Measurements from ENCODE around the gene METTL17. TPM values are rescaled to one million over a fixed set of nuclear protein-coding genes. Genes with fewer than 3 reads are reported as not detected.
"Not testable (repeated sequence)": the region's sequence is repeated elsewhere in the genome, so short reads cannot be mapped to it uniquely, and the experiment has no call there.

The METTL17 gene
- total and polyA plus RNA-seq, 5 donors from 2014 or later, result 37.3 to 75.9 (median 46.0) TPM

GRCh38 chr14:21036751-21037150 lies 47.0 kb downstream of the METTL17 start:
- Mint-ChIP-seq H3K4me3 (no peak overlapping the region), H3K27me3 (peaks cover 14% of the 10 kb centered on the region), H3K27ac (peak overlapping the region in 1 of 3 donors; percentile 50), H3K36me3 (no peaks in the 10 kb centered on the region), H3K9me3 (peaks cover 0 to 1% (median 0%) of the 10 kb centered on the region in 7 donors), H3K4me1 (no peaks in the 10 kb centered on the region)
- peaks cover 3% of the 10 kb centered on the region for H3K27me3 ChIP-seq (ENCODE audit: control insufficient read depth, insufficient read depth, low read length)
- no peaks in the 10 kb centered on the region for H3K36me3 ChIP-seq (ENCODE audit: control insufficient read depth, insufficient read depth, low read length)
- H3K27ac ChIP-seq (ENCODE audit: insufficient read depth, low read length, poor library complexity, severe bottlenecking), result no peak overlapping the region
- DNase-seq, result no peak
- H3K9me3 ChIP-seq (ENCODE audit: control insufficient read depth in 2 of 2, low read length in 2 of 2), result no peaks in the 10 kb centered on the region
- H3K4me1 ChIP-seq (ENCODE audit: control insufficient read depth, insufficient read depth, low read length, poor library complexity, severe bottlenecking), result no peaks in the 10 kb centered on the region
- H3K4me3 ChIP-seq (ENCODE audit: low read depth, low read length), result no peak overlapping the region
- peak in 1 of 2 donors; percentile 29 for ATAC-seq (ENCODE audit: low read depth in 2 of 2)

- H3K27me3 Mint-ChIP-seq, result peaks cover 14% of the 10 kb centered on the region
- no peak overlapping the region for H3K4me3 Mint-ChIP-seq
- ATAC-seq (ENCODE audit: low read depth in 2 of 2) (no peak), DNase-seq (no peak)
- H3K4me1 Mint-ChIP-seq, result no peaks in the 10 kb centered on the region
- peaks cover 3% of the 10 kb centered on the region for H3K27me3 ChIP-seq (ENCODE audit: control insufficient read depth, insufficient read depth, low read length)
- no peak overlapping the region for H3K27ac Mint-ChIP-seq
- H3K9me3 Mint-ChIP-seq, result peaks cover 0 to 1% (median 0%) of the 10 kb centered on the region in 7 donors
- H3K36me3 ChIP-seq (ENCODE audit: control insufficient read depth, insufficient read depth, low read length), result no peaks in the 10 kb centered on the region
- no peaks in the 10 kb centered on the region for H3K9me3 ChIP-seq (ENCODE audit: control insufficient read depth in 2 of 2, low read length in 2 of 2)
- H3K4me1 ChIP-seq (ENCODE audit: control insufficient read depth, insufficient read depth, low read length, poor library complexity, severe bottlenecking), result no peaks in the 10 kb centered on the region
- H3K36me3 Mint-ChIP-seq, result no peaks in the 10 kb centered on the region
- H3K27ac ChIP-seq (ENCODE audit: insufficient read depth, low read length, poor library complexity, severe bottlenecking), result no peak overlapping the region
- no peak overlapping the region for H3K4me3 ChIP-seq (ENCODE audit: low read depth, low read length)
These were observed 47.4 kb downstream of the METTL17 start for GRCh38 chr14:21037156-21037555.

GRCh38 chr14:21038441-21039422 lies 49.0 kb downstream of the METTL17 start:
- Mint-ChIP-seq H3K4me1 (no peaks in the 10 kb centered on the region), H3K4me3 (no peak overlapping the region), H3K9me3 (peaks cover 0 to 1% (median 0%) of the 10 kb centered on the region in 7 donors), H3K27me3 (peaks cover 9% of the 10 kb centered on the region), H3K36me3 (no peaks in the 10 kb centered on the region), H3K27ac (no peak overlapping the region)
- no peak for DNase-seq
- Histone ChIP-seq H3K36me3 (ENCODE audit: control insufficient read depth, insufficient read depth, low read length) (no peaks in the 10 kb centered on the region), H3K4me3 (ENCODE audit: low read depth, low read length) (no peak overlapping the region), H3K9me3 (ENCODE audit: control insufficient read depth in 2 of 2, low read length in 2 of 2) (no peaks in the 10 kb centered on the region), H3K27ac (ENCODE audit: insufficient read depth, low read length, poor library complexity, severe bottlenecking) (no peak overlapping the region), H3K27me3 (ENCODE audit: control insufficient read depth, insufficient read depth, low read length) (peaks cover 3% of the 10 kb centered on the region), H3K4me1 (ENCODE audit: control insufficient read depth, insufficient read depth, low read length, poor library complexity, severe bottlenecking) (no peaks in the 10 kb centered on the region)
- no peak for ATAC-seq (ENCODE audit: low read depth in 2 of 2)

- H3K27ac ChIP-seq (ENCODE audit: insufficient read depth, low read length, poor library complexity, severe bottlenecking), result no peak overlapping the region
- Mint-ChIP-seq H3K4me1 (peaks cover 0 to 7% (median 3%) of the 10 kb centered on the region in 4 donors), H3K4me3 (no peak overlapping the region), H3K27me3 (peaks cover 12% of the 10 kb centered on the region), H3K9me3 (peaks cover 0 to 1% (median 0%) of the 10 kb centered on the region in 7 donors), H3K27ac (peak overlapping the region in 1 of 3 donors; percentile 33), H3K36me3 (no peaks in the 10 kb centered on the region)
- peak in 2 of 3 donors; percentile 44 to 47 for DNase-seq
- H3K4me3 ChIP-seq (ENCODE audit: low read depth, low read length), result no peak overlapping the region
- H3K4me1 ChIP-seq (ENCODE audit: control insufficient read depth, insufficient read depth, low read length, poor library complexity, severe bottlenecking), result peaks cover 4% of the 10 kb centered on the region
- H3K9me3 ChIP-seq (ENCODE audit: control insufficient read depth in 2 of 2, low read length in 2 of 2), result no peaks in the 10 kb centered on the region
- H3K36me3 ChIP-seq (ENCODE audit: control insufficient read depth, insufficient read depth, low read length), result no peaks in the 10 kb centered on the region
- peak in 1 of 2 donors; percentile 42 for ATAC-seq (ENCODE audit: low read depth in 2 of 2)
- H3K27me3 ChIP-seq (ENCODE audit: control insufficient read depth, insufficient read depth, low read length), result peaks cover 4% of the 10 kb centered on the region
These were observed 50.0 kb downstream of the METTL17 start for GRCh38 chr14:21039585-21040369.

- no peaks in the 10 kb centered on the region for H3K9me3 ChIP-seq (ENCODE audit: control insufficient read depth in 2 of 2, low read length in 2 of 2)
- H3K4me3 ChIP-seq (ENCODE audit: low read depth, low read length), result no peak overlapping the region
- peak overlapping the region in 1 of 3 donors; percentile 33 for H3K27ac Mint-ChIP-seq
- H3K9me3 Mint-ChIP-seq, result peaks cover 0 to 1% (median 0%) of the 10 kb centered on the region in 7 donors
- no peaks in the 10 kb centered on the region for H3K36me3 Mint-ChIP-seq
- H3K27me3 Mint-ChIP-seq, result peaks cover 17% of the 10 kb centered on the region
- ATAC-seq (ENCODE audit: low read depth in 2 of 2) (no peak), DNase-seq (no peak)
- H3K36me3 ChIP-seq (ENCODE audit: control insufficient read depth, insufficient read depth, low read length), result no peaks in the 10 kb centered on the region
- peaks cover 4% of the 10 kb centered on the region for H3K4me1 ChIP-seq (ENCODE audit: control insufficient read depth, insufficient read depth, low read length, poor library complexity, severe bottlenecking)
- H3K27ac ChIP-seq (ENCODE audit: insufficient read depth, low read length, poor library complexity, severe bottlenecking), result no peak overlapping the region
- H3K4me1 Mint-ChIP-seq, result peaks cover 0 to 8% (median 3%) of the 10 kb centered on the region in 4 donors
- peaks cover 8% of the 10 kb centered on the region for H3K27me3 ChIP-seq (ENCODE audit: control insufficient read depth, insufficient read depth, low read length)
- H3K4me3 Mint-ChIP-seq, result no peak overlapping the region
These were observed 50.7 kb downstream of the METTL17 start for GRCh38 chr14:21040370-21040925.

- not testable (repeated sequence) for H3K27me3 ChIP-seq (ENCODE audit: control insufficient read depth, insufficient read depth, low read length); ATAC-seq (ENCODE audit: low read depth in 2 of 2)
These were observed 51.2 kb downstream of the METTL17 start for GRCh38 chr14:21040941-21041340.

GRCh38 chr14:21041676-21042433 lies 52.1 kb downstream of the METTL17 start, which contains the start of gene RNASE7:
TSS of gene RNASE7 (plus strand) at chr14:21042362. CDS start at chr14:21042993, 631 bp downstream.
- H3K4me3 ChIP-seq (ENCODE audit: low read depth, low read length), result no peak within 1 kb of the TSS
- peaks cover 4% of the 10 kb centered on the region for H3K4me1 ChIP-seq (ENCODE audit: control insufficient read depth, insufficient read depth, low read length, poor library complexity, severe bottlenecking)
- ATAC-seq (ENCODE audit: low read depth in 2 of 2) (no peak), DNase-seq (no peak)
- no peak within 1 kb of the TSS for H3K27ac Mint-ChIP-seq
- no peaks in the 10 kb centered on the region for H3K36me3 Mint-ChIP-seq
- H3K4me3 Mint-ChIP-seq, result no peak within 1 kb of the TSS
- H3K27ac ChIP-seq (ENCODE audit: insufficient read depth, low read length, poor library complexity, severe bottlenecking), result no peak within 1 kb of the TSS
- peaks cover 21% of the 10 kb centered on the region for H3K27me3 Mint-ChIP-seq
- peaks cover 0 to 1% (median 0%) of the 10 kb centered on the region in 7 donors for H3K9me3 Mint-ChIP-seq
- H3K36me3 ChIP-seq (ENCODE audit: control insufficient read depth, insufficient read depth, low read length), result no peaks in the 10 kb centered on the region
- H3K4me1 Mint-ChIP-seq, result peaks cover 0 to 8% (median 3%) of the 10 kb centered on the region in 4 donors
- H3K9me3 ChIP-seq (ENCODE audit: control insufficient read depth in 2 of 2, low read length in 2 of 2), result no peaks in the 10 kb centered on the region
- H3K27me3 ChIP-seq (ENCODE audit: control insufficient read depth, insufficient read depth, low read length), result peaks cover 14% of the 10 kb centered on the region

More at GRCh38 chr14:21040941-21041340, 51.2 kb downstream of the METTL17 start:
- peaks cover 21% of the 10 kb centered on the region for H3K27me3 Mint-ChIP-seq
- H3K27ac ChIP-seq (ENCODE audit: insufficient read depth, low read length, poor library complexity, severe bottlenecking); H3K4me3 Mint-ChIP-seq; H3K36me3 Mint-ChIP-seq; H3K9me3 Mint-ChIP-seq; H3K4me1 ChIP-seq (ENCODE audit: control insufficient read depth, insufficient read depth, low read length, poor library complexity, severe bottlenecking); H3K4me1 Mint-ChIP-seq; H3K4me3 ChIP-seq (ENCODE audit: low read depth, low read length); H3K9me3 ChIP-seq (ENCODE audit: control insufficient read depth in 2 of 2, low read length in 2 of 2); DNase-seq; H3K36me3 ChIP-seq (ENCODE audit: control insufficient read depth, insufficient read depth, low read length); H3K27ac Mint-ChIP-seq: not testable (repeated sequence)

Measured in CD4-positive, CD25-positive, alpha-beta regulatory T cell (primary cell).